K562 (cell line): ENCODE results near the gene GUCY2F. TPM values are rescaled to one million over a fixed set of nuclear protein-coding genes. Genes with fewer than 3 reads are reported as not detected.

Experiments used
- ATAC-seq: fragments of 200-7000 bp; cut with Tn5 transposase; 3 replicates; pipeline ENCODE4 v1.9.1; 2020; ENCODE audit warnings: moderate library complexity
- BruUV-seq: library from RNA; stranded (reverse); fragments of 400-500 nt; replicated peaks from 2 replicates; lab custom pipeline; 2021; lab: Mats Ljungman, UMichigan
- CTCF ChIA-PET: fragments of 300-600 bp; formaldehyde crosslinking; extraction: SDS; loops from one replicate; lab custom pipeline; 2021; ENCODE audit warnings: low intra/inter-chr PET ratio; lab: Yijun Ruan, JAX
- POLR2A ChIA-PET: fragments of 300-600, 350-650 bp; sonication (Branson Sonifier 250); formaldehyde crosslinking; extraction: SDS; loops from one replicate; lab custom pipeline; 2021; ENCODE audit warnings: antibody characterized with exemption, inconsistent platforms; lab: Yijun Ruan, JAX
- DNase-seq, 4 experiments: peaks; one replicate each; pipeline versions ENCODE4 v3.0.0 to v3.0.0-alpha.2; 2011 to 2018; ENCODE audit warnings: low spot score in 3 of 4, mixed read lengths in 3 of 4; ENCODE audit errors: extremely low read depth in 1 of 4
- FAIRE-seq: peaks from 2 replicates; lab custom pipeline; 2011; peaks lifted over from hg19 to GRCh38; lab: Jason Lieb, UNC
- H2AFZ ChIP-seq: 2 replicates; pipeline ENCODE4 v1.6.0; 2011; ENCODE audit warnings: low read depth, low read length, control low read depth, inconsistent platforms
- H3K27ac ChIP-seq: fragments of 200-600 bp; 3 replicates; pipeline ENCODE4 v1.8.0; 2011; ENCODE audit warnings: low read depth, mild to moderate bottlenecking, control low read depth, inconsistent platforms, low read length, moderate library complexity, mixed read lengths; ENCODE audit errors: extremely low read depth
- H3K27me3 ChIP-seq, 2 experiments: fragments of 300-600 bp in 1 of 2; 2 replicates in 1 of 2; 3 replicates in 1 of 2; pipeline versions ENCODE4 v1.6.0 to v1.8.0; 2011; ENCODE audit warnings: inconsistent platforms in 2 of 2, low read length in 2 of 2, mild to moderate bottlenecking in 1 of 2, mixed read lengths in 1 of 2, moderate library complexity in 1 of 2; ENCODE audit not compliant: control insufficient read depth in 2 of 2, insufficient read depth in 2 of 2
- H3K36me3 ChIP-seq: fragments of 300-600 bp; 3 replicates; pipeline ENCODE4 v1.8.0; 2011; ENCODE audit warnings: mild to moderate bottlenecking, low read length, inconsistent platforms; ENCODE audit not compliant: control insufficient read depth, insufficient read depth
- H3K4me1 ChIP-seq, 2 experiments: fragments of 200-600 bp in 1 of 2; replicated peaks in 1 of 2; 2 replicates in 1 of 2; 3 replicates in 1 of 2; pipeline versions ENCODE4 v1.5.1 to v1.8.0; 2011; ENCODE audit warnings: inconsistent platforms in 2 of 2, low read length in 2 of 2, mild to moderate bottlenecking in 1 of 2, mixed read lengths in 1 of 2, moderate library complexity in 1 of 2; ENCODE audit not compliant: control insufficient read depth in 2 of 2, insufficient read depth in 2 of 2
- H3K4me2 ChIP-seq: 2 replicates; pipeline ENCODE4 v1.6.1; 2011; ENCODE audit warnings: low read length, control low read depth, inconsistent platforms, mixed read lengths; ENCODE audit not compliant: insufficient read depth
- H3K4me3 ChIP-seq: fragments of 200-600 bp; sonication (generic), shearing (Covaris generic); 2 replicates; pipeline ENCODE4 v1.5.1; 2016; ENCODE audit warnings: control low read depth, inconsistent platforms
- H3K79me2 ChIP-seq: fragments of 200-600 bp; 3 replicates; pipeline ENCODE4 v1.8.0; 2011; ENCODE audit warnings: low read length, inconsistent platforms; ENCODE audit not compliant: control insufficient read depth, insufficient read depth
- H3K9ac ChIP-seq, 2 experiments: 2 replicates each; pipeline versions ENCODE4 v1.6.0 to v1.6.1; 2011; ENCODE audit warnings: low read depth in 2 of 2, low read length in 2 of 2, control low read depth in 1 of 2, inconsistent platforms in 1 of 2, mild to moderate bottlenecking in 1 of 2, mixed read lengths in 1 of 2; ENCODE audit not compliant: insufficient read depth in 1 of 2
- H3K9me1 ChIP-seq: one replicate; pipeline ENCODE4 v1.6.0; 2011; ENCODE audit warnings: inconsistent platforms, mild to moderate bottlenecking, low read length, moderate library complexity; ENCODE audit not compliant: control insufficient read depth, insufficient read depth
- H3K9me3 ChIP-seq: replicated peaks from 2 replicates; pipeline ENCODE4 v1.5.1; 2011; ENCODE audit warnings: low read depth, low read length, inconsistent platforms; ENCODE audit not compliant: control insufficient read depth, insufficient read depth
- H4K20me1 ChIP-seq: replicated peaks from 2 replicates; pipeline ENCODE4 v1.6.1; 2011; ENCODE audit warnings: low read length, inconsistent platforms, mixed read lengths; ENCODE audit not compliant: control insufficient read depth, insufficient read depth
- BMI1 ChIP-seq: fragments of 150-350 bp; IDR thresholded peaks from 2 replicates; pipeline ENCODE4 v1.6.1; 2014; ENCODE audit warnings: low read length
- C11orf30 ChIP-seq: fragments of 450-650 bp; IDR thresholded peaks from 2 replicates; pipeline ENCODE4 v1.6.1; 2016; ENCODE audit warnings: low read depth, mild to moderate bottlenecking
- ELF1 ChIP-seq: fragments of 200-800 bp; sonication (Bioruptor generic); IDR thresholded peaks from 2 replicates; pipeline ENCODE4 v1.6.1; 2016; ENCODE audit warnings: missing genetic modification characterization, missing compliant biosample characterization
- MGA ChIP-seq: fragments of 450-650 bp; IDR thresholded peaks from 2 replicates; pipeline ENCODE4 v1.6.1; 2016; ENCODE audit warnings: mild to moderate bottlenecking, moderate library complexity
- NFE2 ChIP-seq: IDR thresholded peaks from 2 replicates; pipeline ENCODE4 v1.6.1; 2014; ENCODE audit warnings: antibody characterized with exemption, low read depth
- SIN3A ChIP-seq, 2 experiments: fragments of 150-350 bp in 1 of 2; IDR thresholded peaks; 2 replicates each; pipeline ENCODE4 v1.6.1; 2011 to 2016; ENCODE audit warnings: borderline replicate concordance in 2 of 2, low read depth in 2 of 2, low read length in 2 of 2, mild to moderate bottlenecking in 2 of 2, moderate library complexity in 2 of 2; ENCODE audit not compliant: control insufficient read depth in 1 of 2
- SMAD1 ChIP-seq: fragments of 150-350 bp; IDR thresholded peaks from 2 replicates; pipeline ENCODE4 v1.6.1; 2014; ENCODE audit warnings: low read length, low read depth; ENCODE audit not compliant: partially characterized antibody
- SRSF7 ChIP-seq: fragments of 200-400 bp; formaldehyde crosslinking; optimal IDR thresholded peaks from 2 replicates; pipeline ENCODE3; 2017; ENCODE audit warnings: mild to moderate bottlenecking, low read depth, low read length
- TFE3 ChIP-seq: fragments of 450-650 bp; formaldehyde crosslinking; IDR thresholded peaks from 2 replicates; pipeline ENCODE4 v1.4.0; 2020; ENCODE audit warnings: mild to moderate bottlenecking, mixed read lengths
- ZNF146 ChIP-seq: IDR thresholded peaks from one replicate; pipeline ENCODE4 v1.6.1; 2018; ENCODE audit warnings: missing compliant biosample characterization; ENCODE audit not compliant: unreplicated experiment
- ZNF316 ChIP-seq: fragments of 450-650 bp; IDR thresholded peaks from 2 replicates; pipeline ENCODE4 v1.6.1; 2016
- WGBS: fragments of 100-300 bp; shearing (Covaris generic); methylation state at CpG from one replicate; pipeline ENCODE4 v1.1.6; 2016; ENCODE audit warnings: low coverage, mixed read lengths; ENCODE audit not compliant: insufficient coverage; ENCODE audit errors: missing lambda C conversion rate; 5-methylcytosine and 5-hydroxymethylcytosine counted together
- in situ Hi-C: fragments of 300-500 bp; cut with MboI; formaldehyde crosslinking; loops from 4 replicates; pipeline ENCODE4 v1.15.0; 2018; ENCODE audit warnings: inconsistent platforms, mixed read lengths
- intact Hi-C: fragments of 100-400 bp; cut with micrococcal nuclease; formaldehyde crosslinking; loops from 2 replicates; pipeline ENCODE4 v1.14.2; 2022
- polyA plus RNA-seq, 8 experiments: library from polyadenylated mRNA; depleted of rRNA in 4 of 8; stranded (reverse) in 5 of 8; unstranded in 3 of 8; fragments of >200 nt; fragmentation: Nextera tagmentation in 2 of 8; fragmentation: Illumina TruSeq in 1 of 8; extraction: Ambion mirVana in 2 of 8; extraction: Trizol in 1 of 8; gene quantifications; 2 replicates each; pipeline versions ENCODE4 v1.2.1 to v1.2.3, GENCODE V29; 2011 to 2014; ENCODE audit warnings: inconsistent platforms in 1 of 8, missing spikeins in 1 of 8
- total RNA-seq, 7 experiments: library from RNA; depleted of rRNA in 6 of 7; stranded (reverse); fragments of >200 nt in 6 of 7; fragmentation: Illumina TruSeq in 2 of 7; extraction: Trizol in 2 of 7; gene quantifications; 2 replicates each; pipeline versions ENCODE4 v1.2.1 to v1.2.3, GENCODE V29; 2011 to 2021; ENCODE audit warnings: low replicate concordance in 1 of 7

Gene GUCY2F
- total and polyA plus RNA-seq, 9 of the 15 experiments (the other 6 are each of a cell fraction or from before 2014, with no cell fraction given) = 0.01 to 0.06 (median 0.05) TPM; not detected in 6

- no peak overlapping the region for H2AFZ ChIP-seq
- intact Hi-C loops = no loop called here
- no peak for DNase-seq
- H3K79me2 ChIP-seq = no peaks in the 10 kb centered on the region
- no peak for FAIRE-seq
- ChIA-PET POLR2A (no interaction called here), CTCF (no interaction called here)
- H3K27me3 ChIP-seq = no peaks in the 10 kb centered on the region
- no peak overlapping the region for H3K27ac ChIP-seq
- H4K20me1 ChIP-seq = no peaks in the 10 kb centered on the region
- in situ Hi-C loops = loop anchor here (25.0 kb wide), 1 partner anchor 806 kb away; no protein-coding TSS in a partner anchor
- H3K9me3 ChIP-seq = no peaks in the 10 kb centered on the region
- WGBS = 0% methylated on average over 5 of the region's 5 CpGs
- no peaks in the 10 kb centered on the region for H3K36me3 ChIP-seq
- no peak overlapping the region for H3K4me2 ChIP-seq
- no peaks in the 10 kb centered on the region for H3K9me1 ChIP-seq
- no peak overlapping the region for H3K9ac ChIP-seq
- no peak for ATAC-seq
- no peaks in the 10 kb centered on the region for H3K4me1 ChIP-seq
- no peak overlapping the region for H3K4me3 ChIP-seq
- BruUV-seq = no TSS peak
- TF ChIP-seq ZNF316 = peak; percentile 77
- TF ChIP-seq ELF1 (tag) = no peak
- TF ChIP-seq SMAD1 = no peak
- TF ChIP-seq SIN3A (IDR thresholded peaks at IDR 0.05; ENCODE audit: borderline replicate concordance in 2 of 2, control insufficient read depth in 1 of 2, low read depth in 2 of 2, low read length in 2 of 2) = no peak
- peak; percentile 75 for TF ChIP-seq C11orf30
- TF ChIP-seq NFE2 = 0 out of 2 replicates have a peak, but pooled peaks have one; percentile 4
- TF ChIP-seq SRSF7 = no peak
- no peak for TF ChIP-seq ZNF146
- TF ChIP-seq BMI1 = no peak
- TF ChIP-seq TFE3 (CRISPR knock-in tag) = no peak
- TF ChIP-seq MGA = no peak
Observed at GRCh38 chrX:109392895-109393294, 89.0 kb downstream of the GUCY2F start.
